SK-MEL-5 (cell line): Measurements from ENCODE around the gene ANKRD6. TPM values are rescaled to one million over a fixed set of nuclear protein-coding genes. Genes with fewer than 3 reads are reported as not detected.

Experiments
- DNase-seq: peaks from one replicate; pipeline ENCODE4 v3.0.0-alpha.2; 2016; ENCODE audit warnings: low read depth, low spot score
- in situ Hi-C: cut with HindIII; loops from 2 replicates; pipeline ENCODE4 v1.10.0; 2016; ENCODE audit warnings: low sequenced_read_pairs, high pct_unique_total_duplicates, low pct_unique_long_range_greater_than_20kb
- small RNA-seq, 2 experiments: library from RNA; depleted of rRNA; stranded (forward); fragments of <200 nt; gene quantifications; one replicate each; pipeline ENCODE3, GENCODE V24; 2014
- total RNA-seq: library from RNA; depleted of rRNA; stranded (reverse); fragments of >200 nt; shearing (Covaris generic); gene quantifications from 2 replicates; pipeline ENCODE4 v1.2.3, GENCODE V29; 2014; rRNA removed

Gene ANKRD6
- total RNA-seq, 1 experiment from 2014 or later = 19.3 TPM

- no peak for DNase-seq
These were observed 246.5 kb downstream of the ANKRD6 start for GRCh38 chr6:89679215-89680120.

GRCh38 chr6:89680150-89680549 is 247.2 kb downstream of the ANKRD6 start:
- in situ Hi-C loops = no loop called here
- no peak for DNase-seq

More at GRCh38 chr6:89679215-89680120, 246.5 kb downstream of the ANKRD6 start:
- in situ Hi-C loops = no loop called here

- no peak for DNase-seq
- in situ Hi-C loops = no loop called here
These were observed 247.6 kb downstream of the ANKRD6 start for GRCh38 chr6:89680551-89680950.

GRCh38 chr6:89681983-89682564 is 249.1 kb downstream of the ANKRD6 start:
- no peak for DNase-seq
- in situ Hi-C loops = no loop called here

GRCh38 chr6:89682991-89683390 is 250.0 kb downstream of the ANKRD6 start:
- in situ Hi-C loops = no loop called here

More at GRCh38 chr6:89682991-89683390, 250.0 kb downstream of the ANKRD6 start:
- no peak for DNase-seq

Small RNA genes lying within 50 kb of the gene (small RNA-seq; reads per million reads assigned to genes)
- 0 to 0.24 reads per million in 2 experiments for gene RN7SL11P

Other genes starting within 250 kb of the ANKRD6 start
- not detected in 2 replicates for gene GABRR1, start 215.8 kb upstream of the ANKRD6 start, total RNA-seq
- not detected in 2 replicates for gene GABRR2, start 117.9 kb upstream of the ANKRD6 start, total RNA-seq
- 46.1 and 47.8 TPM in 2 replicates for gene UBE2J1, start 80.4 kb upstream of the ANKRD6 start, total RNA-seq
- gene RRAGD, start 20.9 kb upstream of the ANKRD6 start, total RNA-seq = 145 and 165 TPM in 2 replicates
- gene LYRM2, start 205.6 kb downstream of the ANKRD6 start, total RNA-seq = 35.2 and 35.4 TPM in 2 replicates